GM23338 (cell line): Measurements from ENCODE around the gene PTPN22. TPM values are rescaled to one million over a fixed set of nuclear protein-coding genes. Genes with fewer than 3 reads are reported as not detected.

ENCODE experiments used
- ATAC-seq: fragments of 200-7000 bp; cut with Tn5 transposase; 3 replicates; pipeline ENCODE4 v1.9.1; 2020
- DNase-seq: peaks from one replicate; pipeline ENCODE4 v3.0.0-alpha.2; 2015; ENCODE audit warnings: low spot score
- H2AFZ ChIP-seq: fragments of 200-600 bp; sonication (generic); 2 replicates; pipeline ENCODE4 v1.8.0; 2016; ENCODE audit warnings: antibody characterized with exemption, mild to moderate bottlenecking, moderate library complexity
- H3F3A ChIP-seq: fragments of 200-600 bp; sonication (generic); replicated peaks from 2 replicates; pipeline ENCODE4 v1.8.0; 2017; ENCODE audit warnings: antibody characterized with exemption, mixed run types, low read depth
- H3K27ac ChIP-seq: fragments of 200-600 bp; sonication (generic); 2 replicates; pipeline ENCODE4 v1.6.1; 2016; ENCODE audit warnings: low read depth
- H3K27me3 ChIP-seq: fragments of 200-600 bp; sonication (generic); 2 replicates; pipeline ENCODE4 v1.8.0; 2016; ENCODE audit warnings: mild to moderate bottlenecking, mixed run types, moderate library complexity; ENCODE audit not compliant: insufficient read depth
- H3K36me3 ChIP-seq: fragments of 200-600 bp; sonication (generic); 2 replicates; pipeline ENCODE4 v1.8.0; 2016; ENCODE audit warnings: mild to moderate bottlenecking; ENCODE audit not compliant: insufficient read depth
- H3K4me1 ChIP-seq: fragments of 200-600 bp; sonication (generic); 2 replicates; pipeline ENCODE4 v1.8.0; 2016; ENCODE audit warnings: mild to moderate bottlenecking, moderate library complexity; ENCODE audit not compliant: insufficient read depth
- H3K4me2 ChIP-seq: fragments of 200-600 bp; sonication (generic); 2 replicates; pipeline ENCODE4 v1.7.1; 2017; ENCODE audit warnings: mixed run types
- H3K4me3 ChIP-seq: fragments of 200-600 bp; sonication (generic); 2 replicates; pipeline ENCODE4 v1.6.1; 2016; ENCODE audit warnings: mixed run types
- H3K79me2 ChIP-seq: fragments of 200-600 bp; sonication (generic); replicated peaks from 2 replicates; pipeline ENCODE4 v1.8.0; 2017; ENCODE audit warnings: mild to moderate bottlenecking; ENCODE audit not compliant: insufficient read depth
- H3K9me2 ChIP-seq: fragments of 200-600 bp; sonication (generic); 2 replicates; pipeline ENCODE4 v1.8.0; 2017; ENCODE audit not compliant: insufficient read depth
- H4K20me1 ChIP-seq: fragments of 200-600 bp; sonication (generic); replicated peaks from 2 replicates; pipeline ENCODE4 v1.8.0; 2017; ENCODE audit warnings: mild to moderate bottlenecking; ENCODE audit not compliant: insufficient read depth
- H3K27ac Mint-ChIP-seq: 2 replicates; pipeline ENCODE4 v1.8.0; 2020; ENCODE audit warnings: inconsistent platforms, mild to moderate bottlenecking, moderate library complexity, mixed read lengths
- H3K27me3 Mint-ChIP-seq: 3 replicates; pipeline ENCODE4 v1.8.0; 2022; ENCODE audit warnings: low read depth, mild to moderate bottlenecking, moderate library complexity, mixed read lengths, inconsistent platforms; ENCODE audit not compliant: insufficient read depth, poor library complexity
- H3K36me3 Mint-ChIP-seq: 3 replicates; pipeline ENCODE4 v1.8.0; 2021; ENCODE audit warnings: low read depth, mild to moderate bottlenecking, inconsistent platforms, moderate library complexity, mixed read lengths
- H3K4me1 Mint-ChIP-seq: 3 replicates; pipeline ENCODE4 v1.8.0; 2020; ENCODE audit warnings: mild to moderate bottlenecking, inconsistent platforms, mixed read lengths
- H3K4me3 Mint-ChIP-seq: 3 replicates; pipeline ENCODE4 v1.8.0; 2021; ENCODE audit warnings: moderate library complexity, mild to moderate bottlenecking, inconsistent platforms, mixed read lengths
- H3K9me3 Mint-ChIP-seq: 3 replicates; pipeline ENCODE4 v1.8.0; 2020; ENCODE audit warnings: moderate library complexity, mild to moderate bottlenecking, inconsistent platforms, mixed read lengths
- CREB1 ChIP-seq: fragments of 250-450 bp; sonication (Bioruptor Pico); IDR thresholded peaks from 2 replicates; pipeline ENCODE4 v1.5.0; 2020; ENCODE audit warnings: low read depth, mild to moderate bottlenecking, moderate library complexity
- EZH2 ChIP-seq: fragments of 200-600 bp; sonication (generic); IDR thresholded peaks from one replicate; pipeline ENCODE4 v1.8.0; 2017; ENCODE audit warnings: antibody characterized with exemption, mild to moderate bottlenecking, low read depth; ENCODE audit not compliant: unreplicated experiment
- EZH2phosphoT487 ChIP-seq: fragments of 200-600 bp; sonication (generic); IDR thresholded peaks from one replicate; pipeline ENCODE4 v1.8.1; 2018; ENCODE audit warnings: antibody characterized with exemption; ENCODE audit not compliant: unreplicated experiment
- JUNB ChIP-seq: IDR thresholded peaks from one replicate; pipeline ENCODE4 v1.6.1; 2016; ENCODE audit warnings: antibody characterized with exemption; ENCODE audit not compliant: unreplicated experiment
- NANOG ChIP-seq: IDR thresholded peaks from 2 replicates; pipeline ENCODE4 v1.6.1; 2016; ENCODE audit warnings: antibody characterized with exemption, borderline replicate concordance
- STAT1 ChIP-seq: IDR thresholded peaks from one replicate; pipeline ENCODE4 v1.6.1; 2016; ENCODE audit warnings: antibody characterized with exemption; ENCODE audit not compliant: unreplicated experiment
- ZNF331 ChIP-seq: fragments of 250-450 bp; sonication (Bioruptor Pico); IDR thresholded peaks from 2 replicates; pipeline ENCODE4 v1.5.0; 2020; ENCODE audit warnings: low read depth, mild to moderate bottlenecking, moderate library complexity
- ZNF462 ChIP-seq: fragments of 250-450 bp; sonication (Bioruptor Pico); IDR thresholded peaks from 2 replicates; pipeline ENCODE4 v1.5.0; 2020; ENCODE audit warnings: mild to moderate bottlenecking, moderate library complexity
- polyA plus RNA-seq: library from polyadenylated mRNA; unstranded; fragments of >200 nt; fragmentation: Nextera tagmentation; extraction: Ambion mirVana; gene quantifications from 2 replicates; pipeline ENCODE4 v1.2.1, GENCODE V29; 2016
- total RNA-seq: library from RNA; depleted of rRNA; stranded (reverse); fragments of >200 nt; shearing (Covaris generic); gene quantifications from 2 replicates; pipeline ENCODE4 v1.2.3, GENCODE V29; 2014

The PTPN22 gene
- total and polyA plus RNA-seq, 2 experiments from 2014 or later: 0.08 TPM; not detected in 1

GRCh38 chr1:113875714-113876113 lies 4.2 kb upstream of the PTPN22 start (continued):
- TF ChIP-seq ZNF462 (no peak), ZNF331 (CRISPR knock-in tag) (no peak), EZH2phosphoT487 (no peak), STAT1 (no peak), JUNB (no peak), EZH2 (no peak)

- Histone ChIP-seq H4K20me1 (no peaks in the 10 kb centered on the region), H3K36me3 (no peaks in the 10 kb centered on the region), H3K4me2 (no peak overlapping the region), H3K4me1 (no peaks in the 10 kb centered on the region), H3K9me2 (no peaks in the 10 kb centered on the region; the same call in 1 of the 2 replicates), H3F3A (no peaks in the 10 kb centered on the region), H3K4me3 (no peak overlapping the region), H3K27me3 (no peaks in the 10 kb centered on the region), H2AFZ (no peak overlapping the region), H3K27ac (no peak overlapping the region), H3K79me2 (no peaks in the 10 kb centered on the region)
- Mint-ChIP-seq H3K9me3 (no peaks in the 10 kb centered on the region), H3K36me3 (no peaks in the 10 kb centered on the region), H3K4me1 (peaks cover 5% of the 10 kb centered on the region; the same call in 2 of the 3 replicates), H3K27ac (no peak overlapping the region), H3K4me3 (no peak overlapping the region), H3K27me3 (no peaks in the 10 kb centered on the region)
- peak; percentile 85 for ATAC-seq
- DNase-seq: peak; percentile 55
- TF ChIP-seq NANOG (no peak), CREB1 (no peak), EZH2 (no peak), STAT1 (no peak), ZNF462 (no peak), ZNF331 (CRISPR knock-in tag) (no peak)
Measured at GRCh38 chr1:113874012-113874879, 2.7 kb upstream of the PTPN22 start.
